Measurements from ENCODE around the gene C5AR1. TPM values are rescaled to one million over a fixed set of nuclear protein-coding genes. Genes with fewer than 3 reads are reported as not detected.

C5AR1 gene
- polyA plus RNA-seq, 1 of the 3 experiments (the other 2 are of a cell fraction), result 1.2 TPM

- Histone ChIP-seq H4K20me1 (ENCODE audit: insufficient read depth) (0 out of 2 replicates have a peak, but pooled peaks cover 5% of the 10 kb centered on the region), H3K9me3 (no peaks in the 10 kb centered on the region), H3F3A (replicated peaks; ENCODE audit: insufficient read depth) (no peaks in the 10 kb centered on the region), H2AFZ (ENCODE audit: low read depth) (no peak overlapping the region), H3K9ac (no peak overlapping the region), H3K4me3 (ENCODE audit: low read depth in 2 of 2, low read length in 1 of 2) (no peak overlapping the region), H3K4me2 (peak overlapping the region; percentile 91; the same call in 1 of the 2 replicates), H3K27ac (ENCODE audit: low read depth in 2 of 2, low read length in 1 of 2) (peak overlapping the region in 1 of 2 experiments; percentile 53; a peak in 2 of 4 replicates), H3K79me2 (ENCODE audit: insufficient read depth) (peaks cover 60% of the 10 kb centered on the region), H3K9me2 (no peaks in the 10 kb centered on the region), H3K36me3 (replicated peaks in 1 of 2; ENCODE audit: control insufficient read depth in 1 of 2, insufficient read depth in 2 of 2, low read length in 1 of 2) (peaks cover 32 to 44% of the 10 kb centered on the region in 2 experiments), H3K27me3 (ENCODE audit: insufficient read depth) (no peaks in the 10 kb centered on the region), H3K4me1 (ENCODE audit: control insufficient read depth in 1 of 2, insufficient read depth in 2 of 2, low read depth in 1 of 2, low read length in 1 of 2) (peaks cover 8 to 17% of the 10 kb centered on the region in 2 experiments; a peak in 2 of 4 replicates)
- WGBS (ENCODE audit: low lambda C conversion rate), result 69% methylated on average over 2 of the region's 2 CpGs
- TF ChIP-seq, protein P1, sequence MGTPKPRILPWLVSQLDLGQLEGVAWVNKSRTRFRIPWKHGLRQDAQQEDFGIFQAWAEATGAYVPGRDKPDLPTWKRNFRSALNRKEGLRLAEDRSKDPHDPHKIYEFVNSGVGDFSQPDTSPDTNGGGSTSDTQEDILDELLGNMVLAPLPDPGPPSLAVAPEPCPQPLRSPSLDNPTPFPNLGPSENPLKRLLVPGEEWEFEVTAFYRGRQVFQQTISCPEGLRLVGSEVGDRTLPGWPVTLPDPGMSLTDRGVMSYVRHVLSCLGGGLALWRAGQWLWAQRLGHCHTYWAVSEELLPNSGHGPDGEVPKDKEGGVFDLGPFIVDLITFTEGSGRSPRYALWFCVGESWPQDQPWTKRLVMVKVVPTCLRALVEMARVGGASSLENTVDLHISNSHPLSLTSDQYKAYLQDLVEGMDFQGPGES (IDR thresholded peaks at IDR 0.05; ENCODE audit: low read depth, low read length), result no peak
- TF ChIP-seq FOXM1 (IDR thresholded peaks at IDR 0.05; ENCODE audit: low read depth) (no peak), TEAD4 (IDR thresholded peaks at IDR 0.05; ENCODE audit: borderline replicate concordance, insufficient read depth) (no peak), MEF2A (IDR thresholded peaks at IDR 0.05; ENCODE audit: borderline replicate concordance, low read depth) (no peak), EZH2phosphoT487 (IDR thresholded peaks at IDR 0.05; ENCODE audit: borderline replicate concordance, low read depth) (no peak), USF1 (IDR thresholded peaks at IDR 0.05; ENCODE audit: borderline replicate concordance, low read depth) (peak; percentile 38; the same call in 1 of the 2 replicates)
- ChIA-PET CTCF (interaction anchor here (0.8 to 2.2 kb wide), 5 partner anchors 15 to 355 kb away, joined by 3 to 11 read pairs (median 3); no protein-coding TSS in a partner anchor), POLR2A (no interaction called here)
- peak; percentile 5 for DNase-seq
Measured at GRCh38 chr19:47352095-47352494, 42.4 kb downstream of the C5AR1 start.

DNA sequence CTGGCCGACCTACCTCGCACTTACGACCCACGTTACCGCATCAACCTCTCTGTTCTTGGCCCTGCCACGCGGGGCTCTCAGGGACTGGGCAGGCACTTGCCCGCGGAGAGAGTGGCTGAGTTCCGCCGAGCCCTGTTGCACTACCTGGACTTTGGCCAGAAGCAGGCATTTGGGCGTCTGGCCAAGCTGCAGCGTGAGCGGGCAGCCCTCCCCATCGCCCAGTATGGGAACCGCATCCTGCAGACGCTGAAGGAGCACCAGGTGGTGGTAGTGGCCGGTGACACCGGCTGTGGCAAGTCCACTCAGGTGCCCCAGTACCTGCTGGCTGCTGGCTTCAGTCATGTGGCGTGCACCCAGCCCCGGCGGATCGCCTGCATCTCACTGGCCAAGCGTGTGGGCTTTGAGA is 43.6 kb downstream of the C5AR1 start:
- Histone ChIP-seq H2AFZ (ENCODE audit: low read depth) (no peak overlapping the region), H3K9me2 (no peaks in the 10 kb centered on the region), H3K9me3 (no peaks in the 10 kb centered on the region), H3F3A (replicated peaks; ENCODE audit: insufficient read depth) (no peaks in the 10 kb centered on the region), H4K20me1 (ENCODE audit: insufficient read depth) (0 out of 2 replicates have a peak, but pooled peaks cover 5% of the 10 kb centered on the region), H3K27me3 (ENCODE audit: insufficient read depth) (no peaks in the 10 kb centered on the region), H3K79me2 (ENCODE audit: insufficient read depth) (peaks cover 60% of the 10 kb centered on the region), H3K27ac (ENCODE audit: low read depth in 2 of 2, low read length in 1 of 2) (no peak overlapping the region), H3K4me1 (ENCODE audit: control insufficient read depth in 1 of 2, insufficient read depth in 2 of 2, low read depth in 1 of 2, low read length in 1 of 2) (peaks cover 8 to 17% of the 10 kb centered on the region in 2 experiments; a peak in 2 of 4 replicates), H3K4me2 (no peak overlapping the region), H3K36me3 (replicated peaks in 1 of 2; ENCODE audit: control insufficient read depth in 1 of 2, insufficient read depth in 2 of 2, low read length in 1 of 2) (peaks cover 43 to 56% of the 10 kb centered on the region in 2 experiments), H3K4me3 (ENCODE audit: low read depth in 2 of 2, low read length in 1 of 2) (no peak overlapping the region), H3K9ac (no peak overlapping the region)
- DNase-seq, result peak; percentile 16
- no peak for TF ChIP-seq USF1 (IDR thresholded peaks at IDR 0.05; ENCODE audit: borderline replicate concordance, low read depth)
- TF ChIP-seq EZH2phosphoT487 (IDR thresholded peaks at IDR 0.05; ENCODE audit: borderline replicate concordance, low read depth), result no peak
- TF ChIP-seq NRF1 (IDR thresholded peaks at IDR 0.05; ENCODE audit: low read depth, low read length), result no peak
- no peak for TF ChIP-seq MEF2A (IDR thresholded peaks at IDR 0.05; ENCODE audit: borderline replicate concordance, low read depth)
- TF ChIP-seq POLR2AphosphoS5 (IDR thresholded peaks at IDR 0.05; ENCODE audit: low read depth, low read length), result no peak
- TF ChIP-seq RAD21 (IDR thresholded peaks at IDR 0.05; ENCODE audit: low read length), result no peak
- TF ChIP-seq TCF12 (IDR thresholded peaks at IDR 0.05), result no peak
- no peak for TF ChIP-seq REST (IDR thresholded peaks at IDR 0.05; ENCODE audit: low read depth, low read length)
- no peak for TF ChIP-seq RCOR1 (IDR thresholded peaks at IDR 0.05; ENCODE audit: low read length)
- no peak for TF ChIP-seq SMC3 (IDR thresholded peaks at IDR 0.05; ENCODE audit: low read depth, low read length)
- TF ChIP-seq SIN3A (IDR thresholded peaks at IDR 0.05; ENCODE audit: borderline replicate concordance, low read depth, low read length), result no peak
- 88% methylated on average over 4 of the region's 24 CpGs for WGBS (ENCODE audit: low lambda C conversion rate)
- POLR2A ChIA-PET, result no interaction called here
- CTCF ChIA-PET, result interaction anchor here (1.0 to 2.5 kb wide), 2 partner anchors 38 to 354 kb away, joined by 3 to 8 read pairs; no protein-coding TSS in a partner anchor

Data from SK-N-SH (cell line).